Keratinocyte (primary cell): ENCODE results near the gene FBN1. TPM values are rescaled to one million over a fixed set of nuclear protein-coding genes. Genes with fewer than 3 reads are reported as not detected.

Experiments
- DNase-seq: peaks from one replicate; pipeline ENCODE4 v3.0.0-alpha.2; 2011; ENCODE audit warnings: low read depth, missing footprints, low spot score
- FAIRE-seq: peaks from 2 replicates; lab custom pipeline; 2011; peaks lifted over from hg19 to GRCh38; lab: Jason Lieb, UNC
- H2AFZ ChIP-seq: 2 replicates; pipeline ENCODE4 v1.6.0; 2012; ENCODE audit warnings: low read length, control low read depth, inconsistent platforms; ENCODE audit not compliant: control insufficient read depth
- H3K27ac ChIP-seq: 2 replicates; pipeline ENCODE4 v1.5.1; 2011; ENCODE audit warnings: low read length; ENCODE audit not compliant: control insufficient read depth, insufficient read depth
- H3K27me3 ChIP-seq: 3 replicates; pipeline ENCODE4 v1.6.0; 2011; ENCODE audit warnings: low read length; ENCODE audit not compliant: control insufficient read depth, insufficient read depth; ENCODE audit errors: extremely low read depth
- H3K36me3 ChIP-seq, 2 experiments: 2 replicates in 1 of 2; 3 replicates in 1 of 2; pipeline ENCODE4 v1.5.1; 2011; ENCODE audit warnings: low read length in 2 of 2, mild to moderate bottlenecking in 1 of 2; ENCODE audit not compliant: control insufficient read depth in 2 of 2, insufficient read depth in 2 of 2; ENCODE audit errors: extremely low read depth in 1 of 2
- H3K4me1 ChIP-seq: 3 replicates; pipeline ENCODE4 v1.5.1; 2011; ENCODE audit warnings: low read length; ENCODE audit not compliant: control insufficient read depth, insufficient read depth; ENCODE audit errors: extremely low read depth
- H3K4me2 ChIP-seq: 3 replicates; pipeline ENCODE4 v1.6.0; 2011; ENCODE audit warnings: low read depth, low read length; ENCODE audit not compliant: control insufficient read depth, insufficient read depth; ENCODE audit errors: extremely low read depth
- H3K4me3 ChIP-seq, 3 experiments: fragments of 200-600 bp in 1 of 3; sonication (generic) in 1 of 3; 2 replicates in 2 of 3; 3 replicates in 1 of 3; pipeline ENCODE4 v1.5.1; 2011 to 2016; ENCODE audit warnings: low read length in 3 of 3, mild to moderate bottlenecking in 3 of 3, control low read depth in 2 of 3, inconsistent platforms in 1 of 3, low read depth in 1 of 3, mixed read lengths in 1 of 3, mixed run types in 1 of 3, moderate library complexity in 1 of 3; ENCODE audit not compliant: control insufficient read depth in 2 of 3, insufficient read depth in 2 of 3; ENCODE audit errors: extremely low read depth in 1 of 3
- H3K79me2 ChIP-seq: 2 replicates; pipeline ENCODE4 v1.6.0; 2012; ENCODE audit warnings: low read length; ENCODE audit not compliant: control insufficient read depth, insufficient read depth
- H3K9ac ChIP-seq: 3 replicates; pipeline ENCODE4 v1.6.0; 2011; ENCODE audit warnings: low read length; ENCODE audit not compliant: control insufficient read depth, insufficient read depth; ENCODE audit errors: extremely low read depth
- H3K9me1 ChIP-seq: 3 replicates; pipeline ENCODE4 v1.6.0; 2011; ENCODE audit warnings: low read length; ENCODE audit not compliant: control insufficient read depth, insufficient read depth; ENCODE audit errors: extremely low read depth
- H3K9me3 ChIP-seq: 2 replicates; pipeline ENCODE4 v1.5.1; 2012; ENCODE audit warnings: low read depth, low read length; ENCODE audit not compliant: control insufficient read depth
- H4K20me1 ChIP-seq: 3 replicates; pipeline ENCODE4 v1.6.0; 2011; ENCODE audit warnings: low read length; ENCODE audit not compliant: control insufficient read depth, insufficient read depth; ENCODE audit errors: extremely low read depth
- EZH2 ChIP-seq: IDR thresholded peaks from one replicate; pipeline ENCODE4 v1.6.1; 2012; ENCODE audit warnings: inconsistent platforms, mild to moderate bottlenecking, low read length, moderate library complexity
- dilution Hi-C: fragments of 300-500 bp; cut with MboI; formaldehyde crosslinking; loops from one replicate; pipeline ENCODE4 v1.7.0; 2020; ENCODE audit warnings: low sequenced_read_pairs; ENCODE audit not compliant: extremely low pct_ligation_motif_present
- polyA plus RNA-seq, 5 experiments: library from polyadenylated mRNA; depleted of rRNA in 3 of 5; stranded (reverse) in 3 of 5; stranded (forward) in 1 of 5; unstranded in 1 of 5; fragments of >200 nt; gene quantifications; 1 replicate in 1 of 5; 2 replicates in 3 of 5; 3 replicates in 1 of 5; pipeline versions ENCODE4 v1.2.1 to v1.2.3, GENCODE V29; 2011 to 2012; ENCODE audit warnings: missing spikeins in 2 of 5, low read depth in 1 of 5, low replicate concordance in 1 of 5
- TF ChIP-seq, protein P1 (sequence below), 3 experiments: IDR thresholded peaks in 1 of 3; conservative IDR thresholded peaks in 1 of 3; optimal IDR thresholded peaks in 1 of 3; 2 replicates in 2 of 3; 3 replicates in 1 of 3; pipeline versions ENCODE3 to v1.5.1; 2011; ENCODE audit warnings: low read length in 3 of 3, mild to moderate bottlenecking in 3 of 3, moderate library complexity in 2 of 3, control low read depth in 1 of 3, inconsistent platforms in 1 of 3; ENCODE audit not compliant: insufficient read depth in 2 of 3; ENCODE audit errors: extremely low read depth in 1 of 3

The FBN1 gene
- polyA plus RNA-seq, 1 donor (not counting 4 experiments of a cell fraction or from before 2014, with no cell fraction given), result 3.5 TPM

DNA sequence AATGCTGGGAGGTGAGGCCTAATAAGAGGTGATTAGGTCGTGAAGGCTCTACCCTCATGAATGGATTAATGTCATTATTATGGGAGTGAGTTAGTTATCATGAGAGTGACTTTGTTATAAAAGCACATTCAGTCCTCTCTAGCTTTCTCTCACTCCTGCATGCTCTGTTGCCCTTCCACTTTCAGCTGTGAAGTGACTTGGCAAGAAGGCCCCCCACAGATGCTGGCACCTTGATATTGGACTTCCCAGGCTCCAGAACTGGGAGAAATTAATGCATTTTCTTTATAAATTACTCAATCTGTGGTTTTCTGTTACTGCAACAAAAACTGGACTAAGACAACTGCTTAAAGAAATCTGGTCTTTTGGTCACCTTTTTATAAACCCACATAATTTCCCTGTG is 144.3 kb downstream of the FBN1 start:
- Histone ChIP-seq H3K9me3 (no peaks in the 10 kb centered on the region), H3K27me3 (no peaks in the 10 kb centered on the region), H3K79me2 (no peaks in the 10 kb centered on the region), H2AFZ (no peak overlapping the region), H3K4me2 (no peak overlapping the region), H3K27ac (no peak overlapping the region), H3K9me1 (no peaks in the 10 kb centered on the region), H3K4me1 (no peaks in the 10 kb centered on the region), H3K36me3 (no peaks in the 10 kb centered on the region), H3K9ac (no peak overlapping the region), H3K4me3 (no peak overlapping the region), H4K20me1 (no peaks in the 10 kb centered on the region)
- TF ChIP-seq, protein P1, sequence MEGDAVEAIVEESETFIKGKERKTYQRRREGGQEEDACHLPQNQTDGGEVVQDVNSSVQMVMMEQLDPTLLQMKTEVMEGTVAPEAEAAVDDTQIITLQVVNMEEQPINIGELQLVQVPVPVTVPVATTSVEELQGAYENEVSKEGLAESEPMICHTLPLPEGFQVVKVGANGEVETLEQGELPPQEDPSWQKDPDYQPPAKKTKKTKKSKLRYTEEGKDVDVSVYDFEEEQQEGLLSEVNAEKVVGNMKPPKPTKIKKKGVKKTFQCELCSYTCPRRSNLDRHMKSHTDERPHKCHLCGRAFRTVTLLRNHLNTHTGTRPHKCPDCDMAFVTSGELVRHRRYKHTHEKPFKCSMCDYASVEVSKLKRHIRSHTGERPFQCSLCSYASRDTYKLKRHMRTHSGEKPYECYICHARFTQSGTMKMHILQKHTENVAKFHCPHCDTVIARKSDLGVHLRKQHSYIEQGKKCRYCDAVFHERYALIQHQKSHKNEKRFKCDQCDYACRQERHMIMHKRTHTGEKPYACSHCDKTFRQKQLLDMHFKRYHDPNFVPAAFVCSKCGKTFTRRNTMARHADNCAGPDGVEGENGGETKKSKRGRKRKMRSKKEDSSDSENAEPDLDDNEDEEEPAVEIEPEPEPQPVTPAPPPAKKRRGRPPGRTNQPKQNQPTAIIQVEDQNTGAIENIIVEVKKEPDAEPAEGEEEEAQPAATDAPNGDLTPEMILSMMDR (optimal IDR thresholded peaks at IDR 0.05 in 1 of 3, IDR thresholded peaks at IDR 0.05 in 1 of 3, conservative IDR thresholded peaks at IDR 0.05 in 1 of 3; ENCODE audit: extremely low read depth in 1 of 3, insufficient read depth in 2 of 3, low read length in 3 of 3), result no peak
- TF ChIP-seq EZH2, result no peak
- FAIRE-seq (no peak), DNase-seq (no peak)
- dilution Hi-C loops, result no loop called here

DNA sequence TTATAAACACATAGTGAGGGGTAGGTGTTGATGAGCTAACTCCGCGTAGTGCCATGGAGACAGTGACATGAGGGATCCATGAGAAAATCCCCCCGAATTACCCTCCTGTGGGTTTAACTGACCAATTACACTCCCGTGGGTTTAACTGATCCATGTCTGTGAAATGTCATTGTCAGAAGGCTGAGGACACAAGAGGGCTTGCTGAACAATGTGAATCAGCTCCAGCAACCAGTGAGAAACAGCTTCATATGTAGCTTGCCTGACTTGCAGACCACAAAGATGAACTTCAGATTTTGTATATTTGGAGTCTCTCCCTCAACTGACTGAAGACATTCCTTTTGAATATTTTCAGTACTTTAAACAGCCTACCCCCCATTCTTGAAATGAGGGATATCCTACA is 144.9 kb downstream of the FBN1 start:
- no peak for DNase-seq
- no peaks in the 10 kb centered on the region for H4K20me1 ChIP-seq
- no peak overlapping the region for H3K4me2 ChIP-seq
- FAIRE-seq, result no peak
- H3K9me1 ChIP-seq, result no peaks in the 10 kb centered on the region
- no peak overlapping the region for H3K4me3 ChIP-seq
- H3K4me1 ChIP-seq, result no peaks in the 10 kb centered on the region
- H3K9ac ChIP-seq, result no peak overlapping the region
- dilution Hi-C loops, result no loop called here
- no peaks in the 10 kb centered on the region for H3K36me3 ChIP-seq
- H3K27me3 ChIP-seq, result no peaks in the 10 kb centered on the region
- H3K79me2 ChIP-seq, result no peaks in the 10 kb centered on the region
- TF ChIP-seq, protein P1 (optimal IDR thresholded peaks at IDR 0.05 in 1 of 3, IDR thresholded peaks at IDR 0.05 in 1 of 3, conservative IDR thresholded peaks at IDR 0.05 in 1 of 3; ENCODE audit: extremely low read depth in 1 of 3, insufficient read depth in 2 of 3, low read length in 3 of 3), result no peak
- TF ChIP-seq EZH2, result no peak
- no peaks in the 10 kb centered on the region for H3K9me3 ChIP-seq
- no peak overlapping the region for H3K27ac ChIP-seq
- no peak overlapping the region for H2AFZ ChIP-seq
